Endothelial cell of umbilical vein (primary cell): ENCODE data around the gene TPD52L2. TPM values are rescaled to one million over a fixed set of nuclear protein-coding genes. Genes with fewer than 3 reads are reported as not detected.
"Not testable (repeated sequence)": the region's sequence is repeated elsewhere in the genome, so short reads cannot be mapped to it uniquely, and the experiment has no call there.

Experiments used
- BruUV-seq: library from RNA; stranded (reverse); fragments of 400-500 nt; replicated peaks from 2 replicates; lab custom pipeline; 2021; lab: Mats Ljungman, UMichigan
- CTCF ChIA-PET: fragments of 300-600, 350-600 bp; sonication (Branson Sonifier 250); formaldehyde crosslinking; loops from one replicate; lab custom pipeline; 2021; ENCODE audit warnings: antibody characterized with exemption, inconsistent platforms; lab: Charles Lee
- POLR2A ChIA-PET: fragments of 300-600, 350-600 bp; sonication (Branson Sonifier 250); formaldehyde crosslinking; loops from one replicate; lab custom pipeline; 2021; ENCODE audit warnings: antibody characterized with exemption, inconsistent platforms; lab: Charles Lee
- DNase-seq: peaks from one replicate; pipeline ENCODE4 v3.0.0-alpha.2; 2011; ENCODE audit warnings: low read depth, low spot score
- FAIRE-seq: peaks from 2 replicates; lab custom pipeline; 2011; peaks lifted over from hg19 to GRCh38; lab: Jason Lieb, UNC
- H2AFZ ChIP-seq: 2 replicates; pipeline ENCODE4 v1.6.0; 2012; ENCODE audit warnings: low read depth, low read length, control low read depth, inconsistent platforms
- H3K27ac ChIP-seq: 2 replicates; pipeline ENCODE4 v1.5.1; 2011; ENCODE audit warnings: low read depth, mild to moderate bottlenecking, control low read depth, low read length, moderate library complexity; ENCODE audit not compliant: insufficient read depth
- H3K27me3 ChIP-seq, 2 experiments: 2 replicates each; pipeline versions ENCODE4 v1.6.0 to v1.6.1; 2011; ENCODE audit warnings: low read length in 2 of 2, mixed read lengths in 1 of 2; ENCODE audit not compliant: control insufficient read depth in 2 of 2, insufficient read depth in 2 of 2
- H3K36me3 ChIP-seq, 2 experiments: 2 replicates in 1 of 2; 3 replicates in 1 of 2; pipeline ENCODE4 v1.5.1; 2011; ENCODE audit warnings: low read length in 2 of 2, mild to moderate bottlenecking in 1 of 2, moderate library complexity in 1 of 2; ENCODE audit not compliant: control insufficient read depth in 2 of 2, insufficient read depth in 2 of 2; ENCODE audit errors: extremely low read depth in 1 of 2
- H3K4me1 ChIP-seq: 3 replicates; pipeline ENCODE4 v1.5.1; 2011; ENCODE audit warnings: mild to moderate bottlenecking, low read length; ENCODE audit not compliant: control insufficient read depth, insufficient read depth; ENCODE audit errors: extremely low read depth
- H3K4me2 ChIP-seq: 2 replicates; pipeline ENCODE4 v1.6.1; 2011; ENCODE audit warnings: low read length, control low read depth, mixed read lengths; ENCODE audit not compliant: insufficient read depth
- H3K4me3 ChIP-seq, 3 experiments: fragments of 200-600 bp in 1 of 3; sonication (generic), shearing (Covaris generic) in 1 of 3; replicated peaks in 1 of 3; 2 replicates each; pipeline ENCODE4 v1.5.1; 2011 to 2016; ENCODE audit warnings: control low read depth in 3 of 3, low read length in 3 of 3, mild to moderate bottlenecking in 2 of 3, inconsistent platforms in 1 of 3, low read depth in 1 of 3, moderate library complexity in 1 of 3; ENCODE audit not compliant: insufficient read depth in 1 of 3
- H3K79me2 ChIP-seq: 2 replicates; pipeline ENCODE4 v1.6.0; 2012; ENCODE audit warnings: low read length, inconsistent platforms; ENCODE audit not compliant: control insufficient read depth, insufficient read depth
- H3K9ac ChIP-seq: replicated peaks from 2 replicates; pipeline ENCODE3; 2011; ENCODE audit warnings: low read length, control low read depth; ENCODE audit not compliant: insufficient read depth; ENCODE audit errors: extremely low read depth
- H3K9me1 ChIP-seq: replicated peaks from 3 replicates; pipeline ENCODE4 v1.6.0; 2011; ENCODE audit warnings: mild to moderate bottlenecking, low read length; ENCODE audit not compliant: control insufficient read depth, insufficient read depth; ENCODE audit errors: extremely low read depth
- H3K9me3 ChIP-seq: replicated peaks from 2 replicates; pipeline ENCODE4 v1.5.1; 2012; ENCODE audit warnings: low read length, inconsistent platforms; ENCODE audit not compliant: control insufficient read depth, insufficient read depth
- H4K20me1 ChIP-seq: replicated peaks from 2 replicates; pipeline ENCODE3; 2011; ENCODE audit warnings: mild to moderate bottlenecking, low read length; ENCODE audit not compliant: control insufficient read depth, insufficient read depth; ENCODE audit errors: extremely low read depth
- EZH2 ChIP-seq: IDR thresholded peaks from 2 replicates; pipeline ENCODE4 v1.6.1; 2012; ENCODE audit warnings: borderline replicate concordance, low read depth, mild to moderate bottlenecking, moderate library complexity, low read length, inconsistent platforms; ENCODE audit not compliant: severe bottlenecking
- GATA2 ChIP-seq: IDR thresholded peaks from 2 replicates; pipeline ENCODE4 v1.7.0; 2011; ENCODE audit warnings: low read depth, mild to moderate bottlenecking, moderate library complexity, mixed read lengths, low read length; ENCODE audit not compliant: insufficient read length, insufficient read depth
- JUN ChIP-seq: IDR thresholded peaks from 2 replicates; pipeline ENCODE4 v1.6.1; 2011; ENCODE audit warnings: borderline replicate concordance, low read depth; ENCODE audit not compliant: insufficient read length, insufficient read depth
- MYC ChIP-seq: IDR thresholded peaks from one replicate; pipeline ENCODE4 v1.6.1; 2011; ENCODE audit warnings: mild to moderate bottlenecking, low read depth, low read length
- dilution Hi-C: fragments of 300-500 bp; cut with MboI; formaldehyde crosslinking; loops from one replicate; pipeline ENCODE4 v1.15.0; 2019; ENCODE audit warnings: low sequenced_read_pairs; ENCODE audit not compliant: extremely low pct_ligation_motif_present
- intact Hi-C: fragments of 100-400 bp; cut with micrococcal nuclease; formaldehyde crosslinking; loops from one replicate; pipeline ENCODE4 v1.10.0; 2022
- polyA plus RNA-seq, 4 experiments: library from polyadenylated mRNA; depleted of rRNA in 3 of 4; stranded (reverse) in 3 of 4; unstranded in 1 of 4; fragments of >200 nt; gene quantifications; 2 replicates each; pipeline versions ENCODE4 v1.2.1 to v1.2.3, GENCODE V29; 2011 to 2012; ENCODE audit warnings: missing spikeins in 1 of 4
- total RNA-seq: library from RNA; stranded (reverse); gene quantifications from 2 replicates; pipeline ENCODE4 v1.2.3, GENCODE V29; 2021
- TF ChIP-seq, protein P1 (sequence below), 2 donors: IDR thresholded peaks; 1 replicate in 1 of 2; 2 replicates in 1 of 2; pipeline ENCODE4 v1.5.1; 2011; ENCODE audit warnings: low read length in 2 of 2, mild to moderate bottlenecking in 2 of 2, moderate library complexity in 2 of 2, control low read depth in 1 of 2, inconsistent platforms in 1 of 2, low read depth in 1 of 2; ENCODE audit not compliant: insufficient read depth in 1 of 2; ENCODE audit errors: extremely low read depth in 1 of 2

The TPD52L2 gene
- total and polyA plus RNA-seq, 2 donors (not counting 3 experiments of a cell fraction or from before 2014, with no cell fraction given) = 123 to 142 TPM

DNA sequence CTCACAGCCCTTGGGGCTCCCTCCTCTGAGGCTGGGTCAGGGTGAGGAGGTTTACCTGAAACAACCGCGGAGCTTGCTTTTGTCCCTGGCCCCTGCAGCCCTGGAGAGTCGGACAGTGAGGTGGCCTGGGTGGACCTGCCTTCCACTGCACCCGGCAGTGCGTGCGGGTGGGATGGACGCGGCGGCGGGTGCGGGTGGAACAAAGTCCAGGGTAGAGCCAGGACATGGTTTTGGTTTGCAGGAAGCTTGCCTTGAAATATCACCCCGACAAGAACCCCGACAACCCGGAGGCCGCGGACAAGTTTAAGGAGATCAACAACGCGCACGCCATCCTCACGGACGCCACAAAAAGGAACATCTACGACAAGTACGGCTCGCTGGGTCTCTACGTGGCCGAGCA, 64.0 kb downstream of the TPD52L2 start:
- ChIA-PET POLR2A (no interaction called here), CTCF (no interaction called here)
- FAIRE-seq = no peak

DNA sequence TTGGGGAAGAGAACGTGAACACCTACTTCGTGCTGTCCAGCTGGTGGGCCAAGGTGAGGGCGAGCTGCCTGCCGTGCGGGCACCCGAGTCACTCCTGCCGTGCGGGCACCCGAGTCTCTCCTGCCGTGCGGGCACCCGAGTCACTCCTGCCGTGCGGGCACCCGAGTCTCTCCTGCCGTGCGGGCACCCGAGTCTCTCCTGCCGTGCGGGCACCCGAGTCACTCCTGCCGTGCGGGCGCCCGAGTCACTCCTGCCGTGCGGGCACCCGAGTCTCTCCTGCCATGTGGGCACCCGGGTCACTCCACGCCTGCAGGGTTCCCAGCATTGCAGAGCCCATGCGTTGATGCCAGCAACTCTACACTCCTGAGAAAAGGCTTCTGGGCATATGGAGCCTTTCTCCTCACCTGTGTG, 64.4 kb downstream of the TPD52L2 start:
- H3K4me1 ChIP-seq, H3K27ac ChIP-seq, intact Hi-C loops, POLR2A ChIA-PET, DNase-seq, H3K9me3 ChIP-seq, H3K4me2 ChIP-seq, FAIRE-seq, H3K9me1 ChIP-seq, H3K4me3 ChIP-seq, H3K9ac ChIP-seq, H3K27me3 ChIP-seq, CTCF ChIA-PET, H2AFZ ChIP-seq, dilution Hi-C loops, BruUV-seq, H4K20me1 ChIP-seq: not testable (repeated sequence)
- H3K79me2 ChIP-seq = peaks cover 49% of the 10 kb centered on the region
- H3K36me3 ChIP-seq = peaks cover 13 to 45% of the 10 kb centered on the region in 2 experiments

More for the DNA sequence above, 64.0 kb downstream of the TPD52L2 start:
- intact Hi-C loops (no loop called here), dilution Hi-C loops (no loop called here)
- Histone ChIP-seq H3K27me3 (no peaks in the 10 kb centered on the region), H3K9me3 (no peaks in the 10 kb centered on the region), H3K4me1 (no peaks in the 10 kb centered on the region), H3K9me1 (no peaks in the 10 kb centered on the region), H3K79me2 (peaks cover 49% of the 10 kb centered on the region), H3K4me3 (no peak overlapping the region), H3K9ac (no peak overlapping the region), H2AFZ (no peak overlapping the region), H3K36me3 (peaks cover 11 to 45% of the 10 kb centered on the region in 2 experiments), H3K4me2 (no peak overlapping the region), H4K20me1 (peaks cover 7% of the 10 kb centered on the region), H3K27ac (no peak overlapping the region)
- no TSS peak for BruUV-seq
- TF ChIP-seq JUN (no peak), EZH2 (no peak), MYC (no peak), GATA2 (no peak)
- TF ChIP-seq, protein P1, sequence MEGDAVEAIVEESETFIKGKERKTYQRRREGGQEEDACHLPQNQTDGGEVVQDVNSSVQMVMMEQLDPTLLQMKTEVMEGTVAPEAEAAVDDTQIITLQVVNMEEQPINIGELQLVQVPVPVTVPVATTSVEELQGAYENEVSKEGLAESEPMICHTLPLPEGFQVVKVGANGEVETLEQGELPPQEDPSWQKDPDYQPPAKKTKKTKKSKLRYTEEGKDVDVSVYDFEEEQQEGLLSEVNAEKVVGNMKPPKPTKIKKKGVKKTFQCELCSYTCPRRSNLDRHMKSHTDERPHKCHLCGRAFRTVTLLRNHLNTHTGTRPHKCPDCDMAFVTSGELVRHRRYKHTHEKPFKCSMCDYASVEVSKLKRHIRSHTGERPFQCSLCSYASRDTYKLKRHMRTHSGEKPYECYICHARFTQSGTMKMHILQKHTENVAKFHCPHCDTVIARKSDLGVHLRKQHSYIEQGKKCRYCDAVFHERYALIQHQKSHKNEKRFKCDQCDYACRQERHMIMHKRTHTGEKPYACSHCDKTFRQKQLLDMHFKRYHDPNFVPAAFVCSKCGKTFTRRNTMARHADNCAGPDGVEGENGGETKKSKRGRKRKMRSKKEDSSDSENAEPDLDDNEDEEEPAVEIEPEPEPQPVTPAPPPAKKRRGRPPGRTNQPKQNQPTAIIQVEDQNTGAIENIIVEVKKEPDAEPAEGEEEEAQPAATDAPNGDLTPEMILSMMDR (IDR thresholded peaks at IDR 0.05; ENCODE audit: extremely low read depth in 1 of 2, insufficient read depth in 1 of 2, low read depth in 1 of 2, low read length in 2 of 2) = no peak
- no peak for DNase-seq
